ENCODE data around the gene MLYCD.
"Not testable (repeated sequence)": the region's sequence is repeated elsewhere in the genome, so short reads cannot be mapped to it uniquely, and the experiment has no call there.

MLYCD gene

DNA sequence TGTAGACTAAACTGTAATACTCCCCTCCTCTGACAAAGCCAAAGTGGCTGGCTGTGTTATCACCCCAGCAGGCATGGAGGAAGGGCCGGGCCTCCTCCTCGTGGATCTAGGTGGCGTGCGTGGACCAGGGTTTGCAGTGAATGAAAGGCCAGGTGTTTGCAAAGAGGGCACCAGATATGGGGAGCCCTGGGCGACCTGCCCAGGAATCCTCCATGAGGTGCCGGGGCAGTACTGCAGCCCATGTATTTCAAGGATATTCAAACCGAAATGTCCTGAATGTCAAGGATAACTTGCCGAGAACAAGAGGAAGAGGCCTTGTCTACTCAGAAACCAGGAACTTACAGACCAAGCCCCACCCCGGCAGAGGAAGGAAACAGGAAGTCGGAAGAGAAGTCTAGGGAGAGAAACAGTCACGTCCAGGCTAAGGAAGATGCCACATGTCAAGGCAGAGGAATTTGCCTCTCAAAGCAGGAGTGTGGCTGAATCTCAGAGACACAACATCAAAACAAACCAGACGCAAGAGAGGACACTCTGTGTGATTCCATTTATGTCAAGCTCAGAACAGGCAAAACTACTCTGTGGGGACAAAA, 40.4 kb downstream of the MLYCD start:
- no peak for DNase-seq (ENCODE audit: low read depth in 1 of 2, low spot score in 1 of 2)

DNA sequence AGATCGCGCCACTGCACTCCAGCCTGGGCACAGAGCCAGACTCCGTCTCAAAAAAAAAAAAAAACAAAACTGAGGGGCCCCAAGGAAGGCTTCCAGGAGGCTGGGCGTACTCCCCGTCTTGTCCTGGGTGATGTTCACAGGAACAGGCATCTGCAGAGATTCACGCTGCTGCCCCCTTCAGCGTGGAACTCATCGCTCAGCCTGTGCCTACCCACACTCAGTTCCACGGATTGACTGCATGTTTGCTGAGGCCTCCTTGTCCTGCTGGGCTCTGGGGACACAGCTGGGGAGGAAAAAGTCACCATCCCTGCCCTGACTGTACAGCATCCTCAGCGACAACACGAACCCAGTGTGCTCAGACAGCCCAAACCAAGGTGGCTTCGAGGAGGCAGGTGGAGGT, 41.2 kb downstream of the MLYCD start:
- DNase-seq (ENCODE audit: low read depth in 1 of 2, low spot score in 1 of 2) = no peak

DNA sequence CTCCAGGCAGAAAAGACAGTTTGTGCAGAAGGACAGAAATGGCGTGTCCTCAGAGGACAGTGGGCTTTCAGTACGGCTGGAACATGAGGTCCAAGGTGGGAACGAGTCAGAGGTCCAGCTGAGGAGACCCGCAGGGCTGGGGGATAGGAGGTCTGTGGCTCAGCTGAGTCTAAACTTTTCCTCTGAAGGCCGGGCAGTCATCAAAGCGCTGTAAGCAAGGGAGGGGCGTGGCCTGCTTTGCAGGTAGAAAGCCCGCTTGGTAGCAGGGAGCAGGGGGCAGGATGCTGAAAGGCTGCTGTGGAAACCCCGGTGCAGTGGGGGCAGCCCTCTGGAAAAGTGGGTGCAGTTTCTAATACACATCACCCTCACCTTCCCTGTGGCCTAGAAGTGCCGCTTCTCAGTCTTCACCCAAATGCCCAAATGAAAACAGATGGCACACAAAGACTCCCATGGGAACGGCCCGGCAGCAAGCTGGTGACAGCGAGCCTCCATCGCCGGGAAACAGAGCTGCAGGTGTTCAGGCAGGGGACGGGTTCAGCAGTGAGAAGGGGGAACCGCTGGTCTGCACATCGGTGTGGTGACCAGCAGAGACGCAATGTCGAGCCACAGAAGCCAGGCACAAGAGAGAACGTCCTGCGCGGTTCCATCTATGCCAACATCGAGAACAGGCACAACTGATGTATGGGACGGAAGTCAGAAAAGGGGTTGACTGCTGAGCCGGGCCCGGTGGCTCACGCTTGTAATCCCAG, 41.9 kb downstream of the MLYCD start:
- no peak for DNase-seq (ENCODE audit: low read depth in 1 of 2, low spot score in 1 of 2)

DNA sequence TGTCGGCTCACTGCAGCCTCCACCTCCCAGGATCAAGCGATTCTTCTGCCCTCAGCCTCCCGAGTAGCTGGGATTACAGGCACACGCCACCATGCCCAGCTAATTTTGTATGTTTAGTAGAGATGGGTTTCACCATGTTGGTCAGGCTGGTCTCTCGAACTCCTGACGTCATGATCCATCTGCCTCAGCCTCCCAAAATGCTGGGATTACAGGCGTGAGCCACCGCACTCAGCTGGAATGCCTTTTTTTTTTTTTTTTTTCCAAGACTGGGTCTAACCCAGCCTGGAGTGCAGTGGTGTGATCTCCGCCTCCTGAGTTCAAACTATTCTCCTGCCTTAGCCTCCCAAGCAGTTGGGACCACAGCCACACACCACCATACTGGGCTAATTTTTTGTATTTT, 42.6 kb downstream of the MLYCD start:
- not testable (repeated sequence) for DNase-seq (ENCODE audit: low read depth in 1 of 2, low spot score in 1 of 2)

DNA sequence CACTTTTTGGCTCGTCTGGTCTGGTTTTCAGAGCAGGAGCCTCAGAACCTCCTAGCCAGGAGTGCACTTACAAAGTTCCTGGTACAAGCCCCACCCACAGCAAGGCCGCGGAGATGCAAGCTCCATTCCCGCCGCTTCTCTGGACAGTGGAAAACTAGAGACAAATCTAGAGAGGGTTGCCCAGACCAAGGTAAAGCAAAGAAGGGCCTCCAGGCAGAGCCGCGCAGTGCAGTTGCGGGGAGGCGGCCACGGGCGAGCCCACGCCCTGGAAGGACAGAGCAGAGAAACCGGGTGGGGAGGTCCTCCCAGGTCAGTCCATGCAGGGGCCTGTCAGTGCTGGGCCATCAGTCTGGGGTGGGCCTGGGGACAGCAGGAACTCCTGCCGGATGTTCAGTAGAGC, 43.2 kb downstream of the MLYCD start:
- no peak for DNase-seq (ENCODE audit: low read depth in 1 of 2, low spot score in 1 of 2)

DNA sequence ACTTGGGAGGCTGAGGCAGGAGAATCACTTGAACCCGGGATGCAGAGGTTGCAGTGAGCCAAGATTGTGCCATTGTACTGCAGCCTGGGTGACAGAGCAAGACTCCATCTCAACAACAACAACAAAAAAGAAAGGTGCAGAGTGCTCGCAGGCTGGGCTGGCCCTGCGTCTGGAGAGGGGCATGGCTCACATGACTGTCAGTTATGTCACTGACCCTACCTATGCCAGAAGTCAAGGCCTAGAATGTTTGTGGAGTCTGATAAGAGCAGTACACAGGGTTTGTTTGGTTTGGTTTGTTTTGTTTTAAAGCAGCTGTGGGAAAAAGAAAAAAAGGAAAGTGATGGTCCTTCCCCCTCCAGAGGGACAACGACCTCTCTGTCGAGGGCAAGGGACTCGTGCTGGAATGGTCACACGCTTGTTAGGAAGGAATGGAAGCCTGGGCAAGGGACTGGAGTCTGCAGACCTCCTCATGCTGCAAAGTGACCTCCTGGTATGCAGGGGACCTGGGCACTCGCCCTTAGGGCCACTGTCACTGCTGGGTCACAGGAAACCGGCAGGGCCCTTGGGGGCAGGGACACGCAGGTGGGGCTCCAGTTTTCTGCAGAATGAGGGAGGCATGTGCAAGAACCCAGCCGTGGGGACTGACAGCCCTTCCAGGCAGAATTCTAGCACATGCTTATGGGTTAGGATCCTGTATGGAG, 44.0 kb downstream of the MLYCD start:
- no peak for DNase-seq (ENCODE audit: low read depth in 1 of 2, low spot score in 1 of 2)

DNA sequence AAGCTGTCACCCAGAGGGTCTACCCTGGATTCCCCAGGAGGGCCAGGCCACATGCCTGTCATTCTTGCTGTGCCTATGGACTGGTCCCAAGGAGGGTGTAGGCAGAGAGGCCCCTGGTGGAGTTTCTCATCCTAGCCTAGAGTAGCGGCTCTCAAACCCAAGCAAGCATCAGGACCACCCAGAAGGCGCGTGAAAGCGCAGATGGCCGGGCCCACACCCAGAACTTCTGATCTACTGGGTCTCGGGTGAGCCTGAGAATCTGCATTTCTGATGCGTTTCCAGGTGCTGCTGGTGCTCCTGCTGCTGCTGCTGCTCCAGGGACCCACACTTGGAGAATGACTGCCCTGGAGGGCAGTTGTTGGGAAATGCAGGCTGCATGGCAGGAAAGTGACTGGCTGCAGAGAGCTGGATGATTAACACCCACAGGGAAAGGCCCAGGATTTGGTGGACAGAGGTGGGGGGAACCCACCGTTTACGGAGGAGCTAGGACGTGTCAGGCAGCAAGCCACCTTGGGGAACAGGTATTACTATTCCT, 44.7 kb downstream of the MLYCD start:
- DNase-seq (ENCODE audit: low read depth in 1 of 2, low spot score in 1 of 2) = no peak

DNA sequence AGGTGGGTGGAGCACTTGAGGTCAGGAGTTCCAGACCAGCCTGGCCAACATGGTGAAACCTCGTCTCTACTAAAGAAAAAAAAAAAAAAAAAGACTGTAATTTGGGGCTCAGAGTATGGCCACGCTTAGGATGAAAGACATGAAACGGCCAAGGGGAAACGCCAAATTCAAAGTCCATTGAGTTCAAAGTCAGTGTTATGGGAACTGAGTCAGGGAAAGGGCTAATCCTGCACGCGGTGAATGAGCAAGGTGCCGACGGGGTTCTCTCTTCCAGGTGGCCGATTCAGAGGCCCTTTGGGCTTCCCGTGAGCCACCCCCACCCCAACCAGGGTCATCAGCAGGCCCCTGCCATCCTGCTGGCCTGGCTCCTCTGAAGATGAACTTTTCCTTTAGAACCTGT, 46.7 kb downstream of the MLYCD start:
- DNase-seq (ENCODE audit: low read depth in 1 of 2, low spot score in 1 of 2) = no peak

DNA sequence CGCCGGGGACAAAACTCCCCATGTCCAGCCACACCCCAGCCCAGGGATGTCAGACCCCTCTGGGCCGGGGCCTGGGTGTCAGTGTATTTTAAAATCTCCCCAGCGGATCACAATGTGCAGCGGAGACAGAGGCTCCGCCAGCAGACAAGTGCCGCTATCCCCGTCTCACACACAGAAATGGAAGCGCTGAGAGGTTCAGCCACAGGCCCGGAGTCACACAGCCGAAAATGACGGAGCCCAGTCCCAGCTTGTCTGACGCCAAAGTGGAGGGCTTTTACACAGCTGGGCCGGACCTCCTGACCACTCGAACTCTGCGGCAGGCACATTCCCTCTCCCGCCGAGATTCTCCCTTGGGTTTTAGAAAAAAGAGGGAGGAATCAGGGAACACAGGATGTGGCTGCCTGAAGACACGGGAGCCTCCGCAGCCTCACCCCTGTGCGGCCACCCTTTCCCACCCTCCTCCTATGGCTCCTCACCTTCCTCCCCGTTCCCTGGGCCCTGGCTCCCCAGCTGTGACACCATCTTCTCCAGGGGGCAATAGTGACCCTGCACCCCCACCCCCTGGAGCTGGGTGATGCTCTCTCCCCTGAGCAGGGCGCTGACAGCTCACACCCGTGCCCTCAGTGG, 47.4 kb downstream of the MLYCD start:
- DNase-seq (ENCODE audit: low read depth in 1 of 2, low spot score in 1 of 2) = no peak

DNA sequence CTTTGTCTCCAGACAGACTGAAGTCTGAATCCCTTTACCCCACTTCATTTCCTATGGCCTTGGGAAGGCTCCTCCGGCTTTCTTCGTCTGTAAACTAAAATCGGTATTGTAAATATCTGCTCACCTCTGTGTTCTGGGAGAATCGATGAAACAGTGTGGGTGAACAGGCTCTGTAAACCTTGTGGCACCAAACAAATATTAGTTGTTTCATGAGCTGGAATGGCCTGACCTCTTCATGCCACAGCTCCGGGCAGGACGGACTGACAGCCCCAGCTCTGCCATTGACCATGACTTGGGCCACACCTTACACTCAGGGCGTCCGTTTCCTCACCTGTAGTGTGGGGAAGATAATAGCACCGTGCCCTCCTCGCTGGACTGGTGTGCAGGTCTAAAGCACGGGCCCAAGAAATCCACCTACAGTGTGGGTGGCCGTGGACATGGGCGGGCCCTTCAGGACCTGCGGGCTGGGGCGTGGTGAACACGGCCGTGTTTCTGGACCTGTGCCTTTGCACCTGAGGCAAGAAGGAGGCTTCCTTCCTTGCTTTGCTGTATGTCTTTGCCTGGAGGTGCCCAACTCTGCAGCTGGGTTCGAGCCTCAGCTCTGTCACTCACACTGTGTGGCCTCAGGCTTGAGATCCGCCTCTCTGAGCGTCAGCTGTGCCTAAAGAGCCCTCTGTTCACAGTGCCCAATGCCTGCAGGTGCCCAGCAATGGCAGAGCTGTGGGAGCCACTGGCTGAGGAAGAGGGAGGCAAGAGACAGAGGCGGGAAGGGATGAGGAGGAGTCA, 48.1 kb downstream of the MLYCD start:
- DNase-seq (ENCODE audit: low read depth in 1 of 2, low spot score in 1 of 2) = no peak

DNA sequence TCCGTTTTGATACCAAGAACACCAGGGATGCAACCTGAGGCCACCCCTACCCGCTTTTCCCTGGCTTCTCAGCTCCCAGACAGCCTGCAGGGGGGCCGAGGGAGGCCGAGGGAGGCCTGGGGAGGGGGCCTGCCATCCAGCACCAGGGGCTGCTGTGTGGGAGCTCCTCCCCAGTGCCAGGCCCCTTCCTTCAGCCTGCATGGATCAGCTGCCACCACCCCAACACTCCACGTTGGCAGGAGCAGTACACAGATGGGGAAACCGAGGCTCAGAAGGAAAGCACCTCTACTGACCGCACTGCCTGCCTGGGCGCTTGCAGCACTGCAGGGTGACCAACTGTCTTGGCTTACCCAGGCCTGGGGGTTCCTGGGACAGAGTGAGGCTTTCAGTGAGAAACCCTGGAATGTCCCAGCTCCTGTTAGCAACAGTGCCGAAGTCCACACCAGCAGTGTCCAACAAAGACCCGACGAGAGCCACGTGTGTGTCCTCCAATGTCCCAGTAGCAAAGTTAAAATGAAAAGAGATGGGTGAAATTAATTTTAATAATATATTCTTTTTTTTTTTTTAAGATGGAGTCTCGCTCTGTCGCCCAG, 48.8 kb downstream of the MLYCD start:
- no peak for DNase-seq (ENCODE audit: low read depth in 1 of 2, low spot score in 1 of 2)

DNA sequence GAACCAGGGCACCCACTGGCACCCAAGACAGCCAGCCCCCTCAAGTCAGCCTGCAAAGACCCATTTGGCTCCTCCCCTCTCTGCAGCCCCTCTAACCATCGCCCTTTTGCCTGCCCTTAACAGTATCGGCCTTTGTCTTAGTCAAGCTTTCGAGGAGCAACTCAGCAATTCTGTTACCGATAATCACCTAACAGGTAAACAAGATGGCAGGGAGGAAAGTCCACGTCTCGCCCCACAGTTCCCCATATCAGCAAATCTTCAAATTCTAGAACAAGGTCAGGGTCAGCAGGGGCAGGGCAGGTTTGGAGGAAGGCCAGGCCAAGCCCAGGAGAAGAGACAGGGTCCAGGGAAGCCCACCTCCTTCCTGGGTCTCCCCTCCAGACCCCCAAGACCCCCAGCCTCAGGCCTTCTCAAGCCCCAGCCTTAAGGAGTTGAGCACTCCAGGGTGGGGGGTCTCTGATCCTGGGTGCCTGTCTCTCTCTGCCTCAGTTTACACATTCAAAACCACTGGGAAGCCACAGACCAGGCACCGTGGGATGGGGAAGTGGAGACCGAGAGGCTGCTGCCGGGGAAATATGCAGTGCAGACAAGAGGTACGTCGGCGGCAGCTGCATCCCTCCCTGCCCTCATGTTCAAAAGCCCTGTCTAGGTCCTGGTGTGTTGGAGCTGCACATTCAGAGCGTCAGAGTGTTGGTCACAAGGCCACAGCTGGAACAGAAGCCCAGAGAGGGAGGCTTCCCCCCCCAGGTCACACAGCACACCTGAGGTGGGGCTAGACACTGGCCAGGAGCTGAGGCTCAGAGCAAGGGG, 50.2 kb downstream of the MLYCD start:
- no peak for DNase-seq (ENCODE audit: low read depth in 1 of 2, low spot score in 1 of 2)

DNA sequence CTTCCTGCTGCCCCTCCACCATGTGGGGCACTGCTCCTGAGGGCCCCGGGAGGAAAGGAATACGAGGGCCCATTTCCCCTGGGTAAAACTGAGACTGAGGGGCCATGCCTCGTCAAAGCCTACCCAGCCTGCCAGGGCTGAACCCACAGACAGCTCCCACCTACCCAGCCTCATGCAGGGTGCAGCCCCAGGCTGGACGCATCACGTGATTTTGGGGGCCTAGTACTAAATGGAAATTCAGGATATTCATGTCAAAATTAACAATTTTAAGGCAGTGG, 50.7 kb downstream of the MLYCD start:
- no peak for DNase-seq (ENCODE audit: low read depth in 1 of 2, low spot score in 1 of 2)

DNA sequence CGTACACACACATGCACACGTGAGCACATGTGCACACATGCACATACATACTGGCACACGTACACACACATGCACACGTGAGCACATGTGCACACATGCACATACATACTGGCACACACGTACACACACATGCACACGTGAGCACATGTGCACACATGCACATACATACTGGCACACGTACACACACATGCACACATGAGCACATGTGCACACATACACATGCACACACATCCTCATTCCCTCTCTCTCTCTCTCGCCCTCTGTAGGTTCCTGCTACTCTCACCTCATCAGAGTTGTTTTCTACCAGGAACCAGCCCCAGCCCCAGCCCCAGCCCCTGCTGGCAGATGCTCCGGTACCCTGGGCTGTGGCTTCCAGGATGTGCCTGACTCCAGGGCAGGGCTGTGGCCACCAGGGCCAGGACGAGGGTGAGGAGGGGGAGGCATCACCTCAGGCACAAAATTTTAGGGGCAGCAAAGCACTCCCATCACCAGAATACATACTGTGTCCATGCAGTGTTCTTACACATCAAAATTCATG, 52.0 kb downstream of the MLYCD start:
- not testable (repeated sequence) for DNase-seq (ENCODE audit: low read depth in 1 of 2, low spot score in 1 of 2)

DNA sequence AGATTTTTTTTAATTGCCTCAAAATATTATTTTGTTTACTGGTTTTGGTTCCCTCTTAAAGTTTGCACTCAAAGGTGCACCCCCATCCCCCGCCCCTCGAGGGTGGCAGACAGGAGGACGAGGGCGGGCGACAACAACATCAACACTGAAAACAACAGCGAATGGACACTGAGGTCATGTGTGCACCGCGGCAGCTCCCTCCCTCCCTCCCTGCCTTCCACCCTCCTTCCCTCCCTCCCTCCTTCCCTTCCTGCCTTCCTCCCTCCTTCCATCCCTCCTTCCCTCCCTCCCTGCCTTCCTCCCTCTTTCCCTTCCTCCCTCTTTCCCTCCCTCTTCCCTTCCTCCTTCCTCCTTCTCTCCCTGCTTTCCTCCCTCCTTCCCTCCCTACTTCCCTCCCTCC, 52.6 kb downstream of the MLYCD start:
- no peak for DNase-seq (ENCODE audit: low read depth in 1 of 2, low spot score in 1 of 2)

DNA sequence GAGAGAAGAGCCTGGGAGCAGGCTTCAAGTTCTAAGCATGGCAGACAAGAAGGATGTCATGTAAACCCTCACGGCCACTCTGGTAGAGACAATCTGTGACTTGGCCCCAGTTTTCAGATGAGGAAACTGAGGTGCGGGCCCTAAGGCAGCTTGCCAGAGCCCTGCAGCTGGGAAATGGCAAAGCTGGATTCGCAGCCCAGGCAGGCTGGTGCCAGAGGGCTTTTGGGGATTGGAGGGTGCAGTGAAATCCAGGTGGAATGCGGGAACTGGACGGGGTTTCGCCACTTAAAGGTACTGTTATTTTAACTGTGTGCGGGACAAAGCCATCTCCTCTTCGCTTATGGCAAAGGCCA, 53.6 kb downstream of the MLYCD start:
- no peak for DNase-seq (ENCODE audit: low read depth in 1 of 2, low spot score in 1 of 2)

DNA sequence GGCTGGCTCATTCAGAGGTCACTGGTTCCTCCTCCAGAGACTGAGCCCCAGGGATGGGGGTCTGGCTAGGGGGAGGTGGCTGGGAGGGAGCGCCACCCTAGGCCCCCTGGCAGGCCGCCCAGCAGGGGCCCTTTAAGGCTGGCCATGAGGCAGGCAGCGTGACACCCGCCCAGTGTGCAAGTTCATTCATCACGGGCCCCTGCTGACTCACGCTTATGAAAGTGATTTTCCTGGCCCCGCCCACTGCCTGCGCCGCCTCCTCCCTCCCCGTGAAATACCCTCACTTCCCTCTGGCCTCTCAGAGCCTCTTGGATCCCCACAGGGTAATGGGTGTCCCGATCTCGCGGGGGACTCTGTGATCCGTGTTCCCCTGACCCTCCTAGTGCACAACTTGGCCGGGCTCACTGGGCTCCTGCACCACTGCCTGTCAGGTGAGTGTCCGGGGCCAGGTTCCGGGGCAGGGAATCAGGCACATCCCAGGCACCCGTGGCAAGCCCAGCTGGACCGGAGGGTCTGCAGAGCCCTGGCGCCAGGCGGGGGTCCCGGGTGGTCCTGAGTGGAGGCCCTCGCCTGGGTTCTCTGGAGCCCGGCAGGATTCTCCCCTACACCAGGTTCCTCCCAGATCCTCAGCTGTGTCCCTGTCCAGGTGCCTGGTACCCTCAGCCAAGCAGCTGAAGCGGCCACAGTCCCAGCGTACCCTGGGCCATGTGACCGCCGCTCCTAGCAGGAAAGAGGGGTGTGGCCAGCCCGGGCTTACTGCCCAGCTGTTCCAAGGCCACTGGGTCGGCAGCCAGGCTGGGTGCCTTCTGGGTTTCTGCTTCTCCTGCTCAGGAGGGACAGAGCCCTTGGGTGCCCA, 54.3 kb downstream of the MLYCD start, which contains the start of gene OSGIN1:
OSGIN1 (plus strand) TSS at position 301 of the 856 bp plus-strand sequence. CDS start 4,432 bp downstream, outside the sequence.
- peak; percentile 55 to 79 for DNase-seq (ENCODE audit: low read depth in 1 of 2, low spot score in 1 of 2)

DNA sequence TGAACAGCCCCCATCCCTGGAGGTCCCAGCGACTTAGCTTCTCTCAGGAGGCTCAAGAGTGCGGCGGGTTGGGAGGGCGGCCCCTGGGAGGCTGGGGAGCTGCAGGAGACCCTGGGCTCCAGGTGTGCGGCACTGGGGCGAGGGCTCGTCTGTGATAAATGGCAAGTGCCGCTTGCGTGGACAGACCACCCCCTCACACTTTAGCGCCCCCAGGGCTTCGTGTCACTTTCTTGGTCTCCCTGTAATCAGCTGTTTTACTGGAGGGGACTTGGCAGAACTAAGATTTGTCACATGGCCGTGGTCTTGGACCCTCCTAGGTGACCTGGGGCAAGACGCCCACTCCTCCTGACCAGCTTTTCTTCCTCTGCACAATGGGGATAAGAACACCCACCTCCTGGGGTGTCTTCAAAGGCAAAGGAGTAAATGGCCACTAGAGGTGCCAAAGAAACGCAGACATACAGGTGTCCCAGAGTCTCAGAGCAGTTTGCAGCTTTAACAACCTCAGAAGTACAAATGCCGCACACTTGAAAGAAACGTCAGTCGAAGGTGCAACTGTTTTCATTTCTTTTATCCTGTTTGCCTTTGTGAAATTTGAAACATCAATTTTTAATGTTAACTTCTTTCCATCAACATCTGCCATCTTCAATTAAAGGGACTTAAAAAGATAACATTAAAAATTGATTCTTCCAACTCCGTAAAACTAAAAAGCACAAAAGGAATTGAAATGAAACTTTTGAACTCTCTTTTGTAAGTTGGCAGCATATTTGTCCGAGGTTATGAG, 55.1 kb downstream of the MLYCD start:
- no peak for DNase-seq (ENCODE audit: low read depth in 1 of 2, low spot score in 1 of 2)

Measured in activated CD4-positive, alpha-beta T cell treated with anti-CD3 and anti-CD28 coated beads, Interleukin-2, amount 50 U/mL, for 24 hours (primary cell).